Measurements from ENCODE around the gene LDB2.
"Not testable (repeated sequence)": the region's sequence is repeated elsewhere in the genome, so short reads cannot be mapped to it uniquely, and the experiment has no call there.

The LDB2 gene

GRCh38 chr4:16596267-16596666, 302.2 kb downstream of the LDB2 start:
- DNase-seq (ENCODE audit: low read depth in 2 of 2), result no peak

GRCh38 chr4:16594128-16594527, 304.3 kb downstream of the LDB2 start:
- DNase-seq (ENCODE audit: low read depth in 2 of 2), result no peak

GRCh38 chr4:16593386-16593785, 305.1 kb downstream of the LDB2 start:
- no peak for DNase-seq (ENCODE audit: low read depth in 2 of 2)

- DNase-seq (ENCODE audit: low read depth in 2 of 2), result no peak
Observed at GRCh38 chr4:16591272-16591826, 307.1 kb downstream of the LDB2 start.

GRCh38 chr4:16590797-16591196, 307.6 kb downstream of the LDB2 start:
- DNase-seq (ENCODE audit: low read depth in 2 of 2), result no peak

- no peak for DNase-seq (ENCODE audit: low read depth in 2 of 2)
Observed at GRCh38 chr4:16588651-16589050, 309.8 kb downstream of the LDB2 start.

- no peak for DNase-seq (ENCODE audit: low read depth in 2 of 2)
Observed at GRCh38 chr4:16588149-16588548, 310.3 kb downstream of the LDB2 start.

GRCh38 chr4:16585053-16585452, 313.4 kb downstream of the LDB2 start:
- DNase-seq (ENCODE audit: low read depth in 2 of 2), result no peak

- DNase-seq (ENCODE audit: low read depth in 2 of 2), result no peak
Observed at GRCh38 chr4:16583764-16584163, 314.7 kb downstream of the LDB2 start.

GRCh38 chr4:16582526-16582925, 315.9 kb downstream of the LDB2 start:
- DNase-seq (ENCODE audit: low read depth in 2 of 2), result no peak

- no peak for DNase-seq (ENCODE audit: low read depth in 2 of 2)
Observed at GRCh38 chr4:16582036-16582435, 316.4 kb downstream of the LDB2 start.

- DNase-seq (ENCODE audit: low read depth in 2 of 2), result no peak
Observed at GRCh38 chr4:16581117-16581516, 317.3 kb downstream of the LDB2 start.

- DNase-seq (ENCODE audit: low read depth in 2 of 2), result no peak
Observed at GRCh38 chr4:16580514-16580913, 317.9 kb downstream of the LDB2 start.

- DNase-seq (ENCODE audit: low read depth in 2 of 2), result no peak
Observed at GRCh38 chr4:16579866-16580265, 318.6 kb downstream of the LDB2 start.

GRCh38 chr4:16577177-16577576, 321.3 kb downstream of the LDB2 start:
- DNase-seq (ENCODE audit: low read depth in 2 of 2), result no peak

GRCh38 chr4:16574981-16575380, 323.5 kb downstream of the LDB2 start:
- DNase-seq (ENCODE audit: low read depth in 2 of 2), result no peak

- no peak for DNase-seq (ENCODE audit: low read depth in 2 of 2)
Observed at GRCh38 chr4:16573739-16574138, 324.7 kb downstream of the LDB2 start.

GRCh38 chr4:16573206-16573605, 325.2 kb downstream of the LDB2 start:
- DNase-seq (ENCODE audit: low read depth in 2 of 2), result no peak

GRCh38 chr4:16572631-16573030, 325.8 kb downstream of the LDB2 start:
- no peak for DNase-seq (ENCODE audit: low read depth in 2 of 2)

- no peak for DNase-seq (ENCODE audit: low read depth in 2 of 2)
Observed at GRCh38 chr4:16572161-16572560, 326.3 kb downstream of the LDB2 start.

- no peak for DNase-seq (ENCODE audit: low read depth in 2 of 2)
Observed at GRCh38 chr4:16569790-16570189, 328.7 kb downstream of the LDB2 start.

GRCh38 chr4:16557316-16557715, 341.1 kb downstream of the LDB2 start:
- not testable (repeated sequence) for DNase-seq (ENCODE audit: low read depth in 2 of 2)

- DNase-seq (ENCODE audit: low read depth in 2 of 2), result no peak
Observed at GRCh38 chr4:16555156-16555555, 343.3 kb downstream of the LDB2 start.

- no peak for DNase-seq (ENCODE audit: low read depth in 2 of 2)
Observed at GRCh38 chr4:16550531-16550930, 347.9 kb downstream of the LDB2 start.
